HG02938 (cell line): Measurements from ENCODE around the gene ARHGAP12.
"Not testable (repeated sequence)": the region's sequence is repeated elsewhere in the genome, so short reads cannot be mapped to it uniquely, and the experiment has no call there.

Experiments
- ATAC-seq: cut with Tn5 transposase; IDR thresholded peaks from one replicate; pipeline ENCODE4 v1.9.1; 2021; ENCODE audit warnings: mild to moderate bottlenecking, moderate library complexity; ENCODE audit not compliant: unreplicated experiment

Gene ARHGAP12, protein sequence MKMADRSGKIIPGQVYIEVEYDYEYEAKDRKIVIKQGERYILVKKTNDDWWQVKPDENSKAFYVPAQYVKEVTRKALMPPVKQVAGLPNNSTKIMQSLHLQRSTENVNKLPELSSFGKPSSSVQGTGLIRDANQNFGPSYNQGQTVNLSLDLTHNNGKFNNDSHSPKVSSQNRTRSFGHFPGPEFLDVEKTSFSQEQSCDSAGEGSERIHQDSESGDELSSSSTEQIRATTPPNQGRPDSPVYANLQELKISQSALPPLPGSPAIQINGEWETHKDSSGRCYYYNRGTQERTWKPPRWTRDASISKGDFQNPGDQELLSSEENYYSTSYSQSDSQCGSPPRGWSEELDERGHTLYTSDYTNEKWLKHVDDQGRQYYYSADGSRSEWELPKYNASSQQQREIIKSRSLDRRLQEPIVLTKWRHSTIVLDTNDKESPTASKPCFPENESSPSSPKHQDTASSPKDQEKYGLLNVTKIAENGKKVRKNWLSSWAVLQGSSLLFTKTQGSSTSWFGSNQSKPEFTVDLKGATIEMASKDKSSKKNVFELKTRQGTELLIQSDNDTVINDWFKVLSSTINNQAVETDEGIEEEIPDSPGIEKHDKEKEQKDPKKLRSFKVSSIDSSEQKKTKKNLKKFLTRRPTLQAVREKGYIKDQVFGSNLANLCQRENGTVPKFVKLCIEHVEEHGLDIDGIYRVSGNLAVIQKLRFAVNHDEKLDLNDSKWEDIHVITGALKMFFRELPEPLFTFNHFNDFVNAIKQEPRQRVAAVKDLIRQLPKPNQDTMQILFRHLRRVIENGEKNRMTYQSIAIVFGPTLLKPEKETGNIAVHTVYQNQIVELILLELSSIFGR

DNA sequence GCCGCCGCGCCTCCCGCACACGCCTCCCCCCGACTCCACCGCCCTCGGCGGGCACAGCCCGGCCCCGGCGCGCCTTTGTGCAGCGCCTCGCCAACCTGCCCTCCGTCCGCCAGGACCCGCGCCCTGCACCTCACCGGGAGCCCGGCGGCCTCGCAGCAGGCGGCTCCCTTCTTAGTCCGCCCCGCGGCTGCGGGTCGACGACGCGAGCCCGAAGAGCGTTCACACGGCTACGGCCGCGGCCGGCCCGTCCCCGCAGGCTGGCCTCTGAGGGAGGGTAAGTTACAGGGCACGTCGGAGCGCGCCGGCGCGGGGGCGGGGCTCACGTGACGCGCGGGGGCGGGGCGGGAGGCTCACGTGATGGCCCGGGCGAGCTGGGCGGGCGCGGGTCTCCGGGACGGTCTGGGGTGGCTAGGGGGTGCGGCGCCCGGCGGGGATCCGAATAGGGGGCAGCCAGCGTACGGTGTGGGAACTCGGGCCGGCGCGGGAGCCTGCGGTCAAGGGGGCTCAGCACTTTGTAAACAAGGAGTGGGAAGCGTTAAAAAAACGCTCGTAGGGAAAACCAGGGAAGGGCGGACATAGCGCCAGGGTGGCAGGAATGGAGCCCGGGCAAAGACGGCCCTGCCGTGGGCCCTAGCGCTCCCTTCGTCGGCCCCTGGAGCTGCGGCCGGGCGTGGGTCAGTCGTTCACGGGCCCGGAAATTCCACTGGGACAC, at the start of gene ARHGAP12:
Gene ARHGAP12 (minus strand): TSS at position 283 of the 712 bp plus-strand sequence. CDS start 19,976 bp downstream, outside the sequence.
- ATAC-seq, result peak; percentile 71

DNA sequence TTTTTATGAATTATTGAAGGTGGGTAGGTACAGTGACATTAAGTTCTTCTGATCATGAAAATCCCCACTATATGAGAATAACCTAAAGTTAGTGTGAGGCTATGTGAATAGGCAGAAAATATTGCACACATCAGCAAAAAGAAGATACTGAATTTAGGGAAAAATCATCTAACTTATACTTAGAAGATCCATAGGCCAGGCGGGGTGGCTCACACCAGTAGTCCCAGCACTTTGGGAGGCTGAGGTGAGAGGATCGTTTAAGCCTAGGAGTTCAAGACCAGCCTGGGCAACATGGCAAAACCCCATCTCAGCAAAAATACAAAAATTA, 49.5 kb upstream of the ARHGAP12 start:
- ATAC-seq, result no peak

DNA sequence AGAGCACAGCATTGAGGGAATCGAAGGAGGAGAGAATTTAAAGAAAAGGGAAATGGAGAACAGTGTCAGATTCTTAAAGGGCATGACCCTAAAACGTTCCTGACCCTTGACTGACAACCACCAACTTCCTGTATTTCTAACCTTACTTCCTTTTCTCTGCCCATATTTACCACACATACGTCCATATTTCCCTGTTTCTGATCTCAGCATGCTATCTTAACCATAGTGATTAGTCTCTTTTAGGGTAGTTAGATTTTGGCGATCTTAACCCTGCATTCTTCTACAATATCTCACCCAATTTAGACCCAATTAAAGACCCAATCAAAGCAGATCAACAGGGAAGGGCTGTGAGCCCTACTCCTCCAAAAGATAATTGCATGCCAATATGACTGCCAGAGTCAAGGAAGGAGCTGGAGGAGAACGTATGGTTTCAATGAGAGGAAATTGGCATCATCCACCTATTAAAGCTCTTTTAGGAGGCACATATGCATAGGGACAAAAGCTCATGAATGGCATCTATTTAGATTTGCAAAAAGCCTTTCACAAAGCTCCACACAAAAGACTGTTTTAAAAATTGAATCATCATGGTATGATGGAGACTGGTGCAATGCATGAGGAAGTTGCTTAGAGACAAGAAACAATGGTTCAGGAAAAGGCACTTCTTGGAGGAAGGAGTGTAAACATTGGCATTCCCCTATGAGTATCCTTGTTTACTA, 49.0 kb upstream of the ARHGAP12 start:
- no peak for ATAC-seq

DNA sequence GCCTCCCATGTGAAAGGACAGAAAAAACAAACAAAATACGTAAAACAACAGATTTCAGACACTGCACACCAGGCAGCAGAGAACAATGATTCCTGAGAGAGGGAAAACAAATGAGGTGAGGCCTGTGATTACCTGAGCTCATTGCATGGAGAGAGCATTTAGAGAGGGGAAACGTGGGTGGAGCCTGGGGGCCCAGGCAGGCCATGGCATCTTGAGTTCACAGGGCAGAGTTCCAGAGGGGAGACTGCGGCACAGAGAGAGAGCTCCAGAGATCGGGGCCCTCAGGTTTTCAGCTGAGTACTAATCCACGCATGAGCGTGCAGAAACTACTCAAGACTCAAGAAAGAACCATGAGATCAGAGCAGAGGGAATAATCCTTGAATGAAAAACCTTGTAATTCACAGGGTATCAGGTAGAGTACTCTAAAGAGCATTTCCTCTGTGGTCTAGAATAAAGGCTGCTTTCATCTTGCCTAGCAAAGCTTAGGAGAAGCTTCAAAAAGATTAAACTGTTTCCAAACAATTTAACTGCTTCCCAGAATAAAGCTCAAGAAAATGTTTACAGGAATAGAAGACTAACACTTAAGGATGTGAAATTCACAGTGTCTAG, 46.6 kb upstream of the ARHGAP12 start:
- no peak for ATAC-seq

DNA sequence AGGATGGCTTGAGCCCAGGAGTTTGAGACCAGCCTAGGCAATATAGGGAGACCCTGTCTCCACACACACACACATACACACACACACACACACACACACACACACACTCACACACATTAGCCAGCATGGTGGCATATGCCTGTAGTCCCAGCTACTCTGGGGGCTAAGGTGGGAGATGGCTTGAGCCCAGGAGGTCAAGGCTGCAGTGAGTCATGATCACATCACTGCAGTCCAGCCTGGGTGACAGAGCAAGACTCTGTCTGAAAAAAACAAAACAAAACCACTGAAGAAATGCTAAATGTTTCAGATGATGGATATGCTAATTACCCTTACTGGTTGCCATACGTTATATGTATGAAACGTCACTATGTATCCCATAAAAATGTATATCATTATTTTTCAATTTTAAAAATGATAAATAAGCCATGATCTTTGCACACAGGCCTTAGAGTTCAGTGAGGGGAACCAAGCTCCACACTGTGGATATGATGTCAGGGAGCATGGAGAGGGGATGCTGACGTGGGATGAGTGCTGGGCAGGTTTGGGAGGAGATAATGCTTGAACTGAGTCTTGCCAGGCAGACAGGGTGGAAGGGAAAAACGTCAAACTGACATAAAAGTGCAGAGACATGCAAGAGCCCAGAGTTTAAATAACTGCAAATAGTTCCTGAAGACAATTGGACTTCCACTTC, 45.9 kb upstream of the ARHGAP12 start:
- no peak for ATAC-seq

DNA sequence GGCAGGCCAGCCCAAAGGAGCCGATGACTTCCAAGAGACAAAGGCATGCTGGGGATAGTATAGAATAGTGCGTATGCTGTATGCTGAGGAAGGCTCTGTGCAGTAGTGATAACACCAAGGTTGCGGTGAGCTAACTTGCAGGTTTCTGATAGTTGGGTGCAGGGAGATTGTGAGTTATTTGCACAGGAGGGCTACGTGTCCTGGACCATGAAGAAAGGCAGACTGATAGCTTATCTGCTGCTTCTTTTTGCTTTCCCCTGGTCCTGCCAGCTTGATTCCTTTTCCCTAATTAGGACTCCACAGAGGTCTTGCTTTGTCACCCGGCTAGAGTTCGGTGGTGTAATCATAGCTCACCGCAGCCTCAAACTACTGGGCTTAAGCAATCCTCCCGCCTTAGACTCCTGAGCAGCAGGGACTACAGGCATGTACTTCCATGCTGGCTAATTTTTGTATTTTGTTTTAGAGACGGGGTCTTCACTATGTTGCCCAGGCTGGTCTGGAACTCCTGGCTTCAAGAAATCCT, 43.9 kb upstream of the ARHGAP12 start:
- no peak for ATAC-seq

DNA sequence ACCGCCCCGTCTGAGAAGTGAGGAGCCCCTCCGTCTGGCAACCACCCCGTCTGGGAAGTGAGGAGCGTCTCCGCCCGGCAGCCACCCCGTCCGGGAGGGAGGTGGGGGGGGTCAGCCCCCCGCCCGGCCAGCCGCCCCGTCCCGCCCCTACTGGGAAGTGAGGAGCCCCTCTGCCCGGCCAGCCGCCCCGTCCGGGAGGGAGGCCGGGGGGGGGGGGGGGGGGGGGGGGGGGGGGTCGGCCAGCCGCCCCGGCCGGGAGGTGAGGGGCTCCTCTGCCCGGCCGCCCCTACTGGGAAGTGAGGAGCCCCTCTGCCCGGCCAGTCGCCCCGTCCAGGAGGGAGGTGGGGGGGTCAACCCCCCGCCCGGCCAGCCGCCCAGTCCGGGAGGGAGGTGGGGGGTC, 41.2 kb upstream of the ARHGAP12 start:
- not testable (repeated sequence) for ATAC-seq

DNA sequence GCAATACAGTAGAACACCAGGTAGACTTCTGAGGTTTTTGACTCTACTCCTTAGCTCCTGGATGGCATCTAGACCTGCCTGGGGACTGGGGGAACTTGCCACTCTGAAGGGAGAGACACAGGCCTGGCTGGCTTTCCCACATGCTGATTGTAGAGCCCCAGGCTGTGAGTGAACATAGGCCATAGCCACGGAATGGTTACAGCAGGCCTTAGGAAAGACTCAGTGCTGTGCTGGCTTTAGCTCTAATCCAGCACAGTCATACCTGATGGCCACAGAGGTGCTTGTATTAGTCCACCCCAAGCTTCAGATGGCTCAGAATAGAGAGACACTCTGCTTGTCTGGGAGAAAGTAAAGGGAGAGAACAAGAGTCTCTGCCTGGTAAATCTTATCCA, 35.0 kb upstream of the ARHGAP12 start:
- ATAC-seq, result no peak

DNA sequence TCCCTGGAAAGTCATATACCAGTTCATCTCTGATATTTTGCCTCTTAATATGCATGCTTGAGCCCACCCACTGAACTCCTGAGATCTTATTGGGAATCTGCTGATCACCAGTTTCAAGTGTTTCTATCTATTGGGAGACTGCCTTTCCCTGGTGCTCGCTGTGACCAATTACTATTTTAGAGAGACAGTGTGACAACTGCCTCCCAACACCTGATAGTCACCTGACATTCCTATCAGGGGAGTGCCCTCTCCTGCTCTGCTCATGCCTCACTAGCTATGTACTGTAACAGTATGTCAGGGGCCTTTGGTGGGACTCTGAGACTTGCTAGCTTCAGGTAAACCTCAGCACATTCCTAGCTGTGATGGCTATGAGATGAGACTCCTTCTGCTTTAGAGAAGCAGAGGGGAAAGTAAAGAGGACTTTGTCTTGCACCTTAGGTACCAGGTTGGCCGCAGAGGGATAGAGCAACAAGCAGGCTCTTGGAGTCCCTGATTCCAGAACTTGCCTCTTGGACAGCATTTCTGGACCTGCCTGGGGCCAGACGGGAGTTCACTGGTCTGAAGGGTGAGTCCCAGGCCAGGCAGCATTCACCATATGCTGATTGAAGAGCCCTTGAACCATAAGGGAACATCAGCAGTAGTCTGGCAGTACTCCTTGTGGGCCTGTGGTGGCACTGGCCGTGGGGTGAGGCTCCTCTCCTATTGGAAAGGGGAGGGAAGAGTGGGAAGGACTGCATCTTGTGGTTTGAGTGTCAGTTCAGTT, 34.4 kb upstream of the ARHGAP12 start:
- no peak for ATAC-seq

DNA sequence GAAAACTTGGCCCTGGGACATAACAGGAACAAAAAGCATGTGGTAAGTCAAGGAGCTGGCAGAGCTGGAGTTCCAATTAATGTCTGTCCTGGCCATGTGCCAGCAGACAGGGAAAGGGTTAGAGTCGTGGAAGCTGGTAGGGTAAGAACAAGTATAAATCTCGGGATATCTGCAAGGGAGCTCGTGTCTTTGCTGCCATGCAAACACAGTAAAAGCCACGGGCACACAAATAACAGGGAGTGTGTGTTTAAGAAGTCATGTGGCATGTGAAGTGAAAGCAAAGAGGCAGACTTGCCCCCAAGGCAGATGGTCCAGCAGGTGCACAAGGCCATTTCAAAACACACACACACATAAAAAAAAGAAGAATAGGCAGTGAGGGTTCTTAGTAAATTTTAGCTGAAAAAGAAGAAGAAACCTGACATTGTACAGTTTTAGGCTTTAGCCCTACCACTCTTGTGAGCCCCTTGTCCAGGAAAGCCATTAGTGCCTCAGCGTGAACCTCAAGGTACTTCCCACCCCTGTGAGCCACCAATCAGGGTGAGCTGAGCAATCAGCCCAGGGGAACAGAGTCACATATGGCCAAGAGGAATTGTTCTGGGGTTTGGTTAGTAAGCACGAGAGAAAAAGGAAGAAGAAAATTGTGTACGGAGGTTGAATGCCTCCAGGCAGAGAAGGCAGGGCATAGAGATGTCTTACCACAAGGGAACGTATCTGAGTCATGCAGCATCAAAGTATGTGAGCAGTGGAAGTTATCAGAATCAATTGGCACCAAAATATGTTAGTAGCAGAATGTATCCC, 32.8 kb upstream of the ARHGAP12 start:
- no peak for ATAC-seq

DNA sequence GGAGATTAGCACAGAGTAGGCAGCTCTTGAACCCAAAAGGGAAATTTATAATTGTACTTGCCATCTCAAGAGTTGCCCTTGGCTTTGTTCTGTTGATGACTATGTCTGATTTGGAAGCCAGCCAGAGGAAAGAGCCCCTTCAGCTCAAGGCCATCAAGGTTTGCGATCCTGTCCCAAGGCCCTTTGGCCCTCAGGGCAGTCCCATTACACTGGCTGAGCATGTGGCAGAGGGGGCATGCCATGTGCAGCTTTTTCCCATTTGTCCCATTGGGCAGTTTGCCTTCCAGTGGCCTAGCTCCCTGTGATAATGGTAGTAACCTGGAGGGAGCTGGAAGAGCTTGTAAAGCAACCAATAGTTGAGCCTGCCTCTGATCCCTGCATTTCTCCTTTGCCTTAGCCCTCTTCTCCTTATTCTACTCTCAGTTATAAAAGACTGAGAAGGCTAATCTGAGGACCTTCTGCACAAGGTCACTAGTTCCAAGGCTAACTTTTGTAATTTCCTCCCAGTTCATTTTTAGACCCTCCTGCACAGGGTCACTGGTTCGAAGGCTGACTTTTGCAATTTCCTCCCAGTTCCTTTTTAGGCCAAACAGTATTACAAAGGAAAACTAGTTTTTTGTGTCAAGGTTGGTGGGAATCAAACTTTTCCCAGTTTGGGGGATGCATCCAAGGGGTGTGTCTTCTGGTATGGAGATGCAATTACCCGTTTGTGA, 31.0 kb upstream of the ARHGAP12 start:
- no peak for ATAC-seq

DNA sequence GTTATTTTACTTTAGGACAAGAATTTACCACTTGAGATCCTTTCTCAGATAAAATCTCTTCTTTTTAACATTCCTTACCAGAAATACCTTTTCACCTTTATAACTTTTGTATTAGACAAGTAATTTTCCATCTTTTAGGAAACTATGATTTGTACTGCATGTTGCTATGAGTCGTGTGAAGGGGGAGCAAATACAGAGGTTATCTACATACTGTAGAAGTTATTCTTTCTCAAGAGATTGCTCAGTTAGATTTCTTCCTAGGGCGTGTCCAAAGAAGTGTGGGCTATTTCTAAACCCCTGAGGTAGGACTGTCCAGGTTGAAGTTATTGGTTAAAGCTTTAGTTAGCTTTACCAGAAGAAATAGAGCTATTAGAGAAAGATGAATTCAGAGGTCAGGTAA, 30.2 kb upstream of the ARHGAP12 start:
- ATAC-seq, result no peak

DNA sequence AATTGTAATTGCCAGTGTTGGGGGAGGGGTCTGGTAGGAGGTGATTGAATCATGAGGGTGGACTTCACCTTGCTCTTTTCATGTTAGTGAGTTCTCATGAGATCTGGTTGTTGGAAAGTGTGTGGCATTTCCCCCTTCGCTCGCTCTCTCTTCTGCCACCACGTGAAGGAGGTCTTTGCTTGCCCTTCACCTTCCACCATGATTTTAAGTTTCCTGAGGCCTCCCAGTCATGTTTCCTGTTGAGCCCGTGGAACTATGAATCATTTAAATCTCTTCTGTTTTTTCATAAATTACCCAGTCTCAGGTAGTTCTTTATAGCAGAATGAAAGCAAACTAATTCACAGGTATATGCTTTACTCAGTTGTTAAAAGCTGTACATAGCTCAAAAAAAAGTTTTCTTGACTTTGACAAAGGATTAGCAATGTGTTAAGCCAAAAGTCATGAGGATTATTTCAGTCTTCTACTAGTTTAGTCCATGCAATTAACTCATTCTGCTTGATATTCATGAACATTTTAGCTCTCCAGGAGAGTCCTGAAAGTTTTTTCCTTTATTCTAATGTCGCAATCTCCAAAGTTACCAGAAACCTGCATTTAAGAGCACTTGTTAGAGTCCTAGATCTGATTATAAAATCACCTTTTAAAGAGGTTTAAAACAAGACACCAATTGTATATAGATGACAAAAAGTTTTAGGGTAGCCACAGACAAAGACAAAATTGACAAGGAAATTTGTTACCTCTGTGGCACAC, 27.7 kb upstream of the ARHGAP12 start:
- no peak for ATAC-seq

DNA sequence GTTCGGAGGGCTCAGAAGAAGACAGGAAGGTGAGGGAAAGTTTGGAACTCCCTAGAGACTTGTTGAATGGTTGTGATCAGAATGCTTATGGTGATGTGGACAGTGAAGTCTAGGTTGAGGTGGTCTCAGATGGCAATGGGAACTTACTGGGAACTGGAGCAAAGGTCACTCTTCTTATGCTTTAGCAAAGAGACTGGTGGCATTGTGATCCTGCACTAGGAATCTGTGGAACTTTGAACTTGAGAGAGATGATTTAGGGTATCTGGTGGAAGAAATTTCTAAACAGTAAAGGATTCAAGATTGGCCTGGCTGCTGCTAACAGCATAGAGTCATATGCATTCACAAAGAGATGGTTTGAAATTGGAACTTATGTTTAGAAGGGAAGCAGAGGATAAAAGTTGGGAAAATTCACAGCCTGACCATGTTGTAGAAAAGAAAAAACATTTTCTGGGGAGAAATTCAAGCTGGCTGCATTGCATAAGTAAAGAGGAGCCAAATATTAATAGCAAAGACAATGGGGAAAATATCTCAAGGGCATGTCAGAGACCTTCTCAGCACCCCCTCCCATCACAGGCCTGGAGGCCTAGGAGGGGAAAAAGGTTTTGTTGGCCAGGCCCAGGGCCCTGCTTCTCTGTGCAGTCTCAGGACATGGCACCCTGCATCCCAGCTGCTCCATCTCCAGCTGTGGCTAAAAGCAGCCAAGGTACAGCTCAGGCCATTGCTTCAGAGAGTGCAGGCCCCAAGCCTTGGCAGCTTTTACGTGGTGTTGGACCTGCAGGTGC, 26.0 kb upstream of the ARHGAP12 start:
- ATAC-seq, result no peak

DNA sequence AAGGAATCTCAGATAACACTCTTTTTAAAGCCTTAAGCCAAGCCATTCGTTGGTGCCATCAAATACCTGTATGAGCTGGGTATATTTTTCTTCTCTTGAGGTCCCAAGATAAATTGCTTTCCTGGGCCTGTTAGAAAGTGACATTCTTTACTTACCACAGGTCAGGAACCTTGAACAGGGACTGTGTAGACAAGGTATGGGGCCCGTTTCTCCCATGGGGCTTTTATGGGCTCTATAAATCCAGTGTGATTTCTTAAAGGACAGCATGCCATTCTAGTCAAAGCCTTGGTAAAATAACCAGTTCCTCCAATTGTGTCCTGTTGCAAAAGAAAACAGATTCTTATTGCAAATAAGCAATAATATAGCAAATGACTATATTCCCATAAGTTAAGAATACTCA, 24.8 kb upstream of the ARHGAP12 start:
- no peak for ATAC-seq

DNA sequence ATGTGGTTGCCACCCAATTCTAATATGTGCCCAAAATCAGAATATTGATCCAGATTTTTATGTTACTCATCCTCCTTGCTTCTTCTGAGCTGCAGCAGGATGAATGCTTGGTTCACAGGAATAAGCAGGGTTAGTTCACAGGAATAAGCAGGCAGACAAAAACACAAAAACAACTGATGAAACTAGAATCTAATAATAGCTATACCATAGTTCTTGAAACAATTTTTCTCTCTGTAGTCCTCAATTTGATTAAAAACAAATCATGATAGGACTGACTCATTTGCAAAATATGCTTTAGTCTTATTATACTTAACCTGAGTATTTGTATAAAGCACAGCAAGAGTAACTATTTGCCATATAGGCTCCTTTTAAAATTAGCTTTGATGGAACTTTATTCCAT, 24.4 kb upstream of the ARHGAP12 start:
- ATAC-seq, result no peak
